Activated CD4-positive, CD25-positive, alpha-beta regulatory T cell treated with anti-CD3 and anti-CD28 coated beads, Interleukin-2, amount 50 U/mL, for 24 hours (primary cell): Measurements from ENCODE around the gene RELB.

Experiments used
- ATAC-seq, 2 donors: fragments of 150-1000 bp; cut with Tn5 transposase; one replicate each; pipeline ENCODE4 v1.10.0; 2021; ENCODE audit warnings: mild to moderate bottlenecking in 1 of 2, moderate library complexity in 1 of 2

RELB gene

GRCh38 chr19:45027371-45027770, 26.1 kb downstream of the RELB start:
- no peak for ATAC-seq

- no peak for ATAC-seq
Observed at GRCh38 chr19:45030825-45031224, 29.6 kb downstream of the RELB start.

GRCh38 chr19:45032421-45032820, 31.2 kb downstream of the RELB start:
- no peak for ATAC-seq

- ATAC-seq, result no peak
Observed at GRCh38 chr19:45035755-45036154, 34.5 kb downstream of the RELB start.

GRCh38 chr19:45037393-45038169, 36.3 kb downstream of the RELB start:
- no peak for ATAC-seq

GRCh38 chr19:45038931-45039893, 37.9 kb downstream of the RELB start, which contains the start of gene CLASRP:
CLASRP (plus strand) TSS chr19:45039045; CDS start chr19:45040213, 1,168 bp downstream.
- peak; percentile 97 for ATAC-seq

- no peak for ATAC-seq
Observed at GRCh38 chr19:45040059-45040771, 39.0 kb downstream of the RELB start.

- ATAC-seq, result no peak
Observed at GRCh38 chr19:45041125-45041524, 39.9 kb downstream of the RELB start.

- ATAC-seq, result no peak
Observed at GRCh38 chr19:45045671-45046353, 44.5 kb downstream of the RELB start.

- no peak for ATAC-seq
Observed at GRCh38 chr19:45046355-45046754, 45.1 kb downstream of the RELB start.

- ATAC-seq, result peak in 1 of 2 donors; percentile 55
Observed at GRCh38 chr19:45047188-45047797, 46.0 kb downstream of the RELB start.

- peak in 1 of 2 donors; percentile 13 for ATAC-seq
Observed at GRCh38 chr19:45049073-45049736, 47.9 kb downstream of the RELB start.

GRCh38 chr19:45050036-45050435, 48.8 kb downstream of the RELB start:
- ATAC-seq, result no peak

- no peak for ATAC-seq
Observed at GRCh38 chr19:45051929-45052579, 50.8 kb downstream of the RELB start.

- ATAC-seq, result no peak
Observed at GRCh38 chr19:45056831-45057230, 55.6 kb downstream of the RELB start.

- no peak for ATAC-seq
Observed at GRCh38 chr19:45057444-45057843, 56.2 kb downstream of the RELB start.

GRCh38 chr19:45058622-45059159, 57.4 kb downstream of the RELB start:
- no peak for ATAC-seq

GRCh38 chr19:45059258-45059965, 58.1 kb downstream of the RELB start:
- ATAC-seq, result peak; percentile 82 to 84

- ATAC-seq, result no peak
Observed at GRCh38 chr19:45061965-45062364, 60.7 kb downstream of the RELB start.
